GM19328 (cell line): ENCODE data around the gene MYO5C.
"Not testable (repeated sequence)": the region's sequence is repeated elsewhere in the genome, so short reads cannot be mapped to it uniquely, and the experiment has no call there.

Experiments used
- ATAC-seq: cut with Tn5 transposase; IDR thresholded peaks from one replicate; pipeline ENCODE4 v1.9.1; 2021; ENCODE audit warnings: mild to moderate bottlenecking, moderate library complexity; ENCODE audit not compliant: unreplicated experiment

MYO5C gene

DNA sequence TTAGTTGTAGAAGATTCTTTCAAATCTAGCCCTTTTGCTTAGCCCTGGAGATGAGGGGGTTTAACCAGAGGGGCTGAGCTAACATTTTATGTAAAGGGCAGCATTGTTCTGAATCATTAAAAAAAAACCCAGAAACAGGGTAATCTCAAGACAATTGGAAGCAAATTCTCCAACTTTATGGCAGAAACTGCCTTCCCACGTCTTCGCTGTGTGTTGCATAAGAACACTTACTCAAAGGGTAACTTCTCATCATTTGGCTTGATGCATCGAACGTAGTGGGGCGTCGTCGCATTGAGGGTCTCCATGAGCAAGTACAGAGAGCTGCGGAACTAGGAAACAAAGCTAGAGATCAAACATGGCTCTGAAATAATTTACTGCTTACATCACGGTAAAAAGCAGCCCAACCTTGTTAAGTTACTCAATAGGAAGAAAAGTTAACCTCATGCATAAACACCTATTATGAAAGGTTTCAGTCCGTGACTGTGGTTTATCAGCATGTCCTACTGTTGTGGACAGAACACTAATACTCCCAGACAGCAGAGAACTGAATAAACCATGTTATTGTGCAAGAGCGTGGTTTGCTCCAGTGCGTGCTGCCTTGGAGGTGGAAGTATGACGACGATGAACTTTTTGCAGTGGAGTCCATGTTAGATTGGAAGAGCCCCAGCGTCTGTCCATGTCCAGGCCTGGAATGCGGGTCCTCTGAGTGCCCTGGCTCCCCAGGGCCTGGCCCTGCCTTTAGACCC, 48.7 kb downstream of the MYO5C start:
- no peak for ATAC-seq

GRCh38 chr15:52243697-52244555, 51.7 kb downstream of the MYO5C start:
- no peak for ATAC-seq

- no peak for ATAC-seq
Observed at GRCh38 chr15:52243286-52243685, 52.3 kb downstream of the MYO5C start.

- no peak for ATAC-seq
Observed at GRCh38 chr15:52241489-52241888, 54.1 kb downstream of the MYO5C start.

DNA sequence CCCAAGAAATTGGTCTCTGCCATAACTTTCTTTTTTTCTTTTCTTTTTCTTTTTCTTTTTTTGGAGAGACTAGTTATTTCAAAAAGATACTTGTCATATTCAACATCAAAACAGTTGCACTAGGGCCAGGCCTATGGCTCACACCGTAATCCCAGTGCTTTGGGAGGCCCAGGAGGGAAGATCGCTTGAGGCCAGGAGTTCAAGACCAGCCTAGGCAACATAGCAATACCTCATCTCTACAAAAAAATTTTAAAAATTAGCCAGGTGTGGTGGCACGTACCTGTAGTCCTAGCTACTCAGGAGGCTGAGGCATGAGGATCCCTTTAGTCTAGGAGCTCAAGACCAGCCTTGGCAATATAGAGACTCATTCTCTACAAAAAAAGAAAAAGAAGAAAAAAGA, 55.4 kb downstream of the MYO5C start:
- no peak for ATAC-seq

- not testable (repeated sequence) for ATAC-seq
Observed at GRCh38 chr15:52238989-52239525, 56.5 kb downstream of the MYO5C start.

- no peak for ATAC-seq
Observed at GRCh38 chr15:52238149-52238548, 57.5 kb downstream of the MYO5C start.

GRCh38 chr15:52236013-52236412, 59.6 kb downstream of the MYO5C start:
- ATAC-seq: no peak

- no peak for ATAC-seq
Observed at GRCh38 chr15:52234596-52235541, 60.7 kb downstream of the MYO5C start.

DNA sequence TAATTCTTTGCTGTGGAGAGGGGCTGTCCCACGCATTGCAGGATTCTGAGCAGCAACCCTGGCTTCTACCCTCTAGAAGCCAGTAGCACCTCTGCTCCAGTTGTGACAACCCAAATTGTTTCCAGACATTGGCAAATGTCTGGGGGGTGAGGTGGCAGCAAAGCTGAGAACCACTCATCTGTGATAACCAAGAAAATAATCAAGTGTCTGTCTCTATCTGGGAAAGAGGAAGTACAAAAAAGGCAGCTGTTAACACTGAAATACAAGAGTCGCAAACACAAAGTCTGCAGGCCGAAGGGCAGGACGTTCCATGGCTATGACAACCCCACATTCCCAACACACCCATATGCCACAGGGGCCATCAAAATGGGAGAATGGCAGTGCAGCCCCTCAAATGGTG, 62.2 kb downstream of the MYO5C start:
- peak; percentile 35 for ATAC-seq

GRCh38 chr15:52232327-52232726, 63.3 kb downstream of the MYO5C start:
- ATAC-seq: peak; percentile 50

DNA sequence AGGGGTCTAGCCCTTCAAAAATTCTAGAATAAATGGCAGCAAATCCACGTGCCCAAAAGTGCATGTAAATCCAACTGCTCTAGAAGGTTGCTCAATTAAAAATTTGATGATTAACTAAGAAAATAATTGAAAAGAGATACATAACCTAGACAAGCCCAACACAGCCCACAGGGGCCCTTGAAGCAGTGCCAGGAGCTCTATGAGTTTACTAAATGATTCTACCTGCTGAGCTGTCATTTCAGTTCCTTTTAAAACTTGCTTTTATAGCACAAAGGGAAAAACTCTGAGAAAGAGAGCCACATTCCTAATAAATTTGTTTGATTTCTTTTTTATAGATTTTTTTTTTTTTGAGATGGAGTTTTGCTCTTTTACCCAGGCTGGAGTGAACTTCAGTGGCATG, 65.5 kb downstream of the MYO5C start:
- ATAC-seq: no peak

GRCh38 chr15:52228921-52229320, 66.7 kb downstream of the MYO5C start:
- no peak for ATAC-seq

- peak; percentile 80 for ATAC-seq
Observed at GRCh38 chr15:52227456-52227855, 68.1 kb downstream of the MYO5C start.

DNA sequence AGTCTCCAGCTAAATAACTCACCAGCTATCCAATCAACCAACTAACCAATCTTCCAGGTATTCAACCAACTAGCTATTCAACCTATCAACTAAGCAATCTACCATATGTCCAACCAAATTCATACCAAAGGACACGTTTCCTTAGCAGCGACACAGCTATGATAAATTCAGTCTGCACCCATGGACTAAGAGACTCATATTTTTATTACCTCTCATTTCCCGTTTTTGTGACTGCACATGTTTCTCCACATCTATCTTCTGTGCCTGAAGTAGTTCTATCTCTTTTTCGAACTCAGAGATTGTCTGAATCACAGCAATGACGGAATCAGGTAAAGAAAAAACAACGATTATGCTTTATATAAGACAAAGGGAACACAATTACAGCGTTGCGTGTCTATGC, 70.4 kb downstream of the MYO5C start:
- ATAC-seq: no peak

- no peak for ATAC-seq
Observed at GRCh38 chr15:52224211-52224610, 71.4 kb downstream of the MYO5C start.

GRCh38 chr15:52221730-52222129, 73.9 kb downstream of the MYO5C start:
- peak; percentile 52 for ATAC-seq

GRCh38 chr15:52220937-52221660, 74.5 kb downstream of the MYO5C start:
- peak; percentile 21 for ATAC-seq

GRCh38 chr15:52220251-52220650, 75.4 kb downstream of the MYO5C start:
- no peak for ATAC-seq

- ATAC-seq: no peak
Observed at GRCh38 chr15:52218816-52219215, 76.8 kb downstream of the MYO5C start.
